SK-N-SH (cell line): ENCODE results near the gene OR6X1. TPM values are rescaled to one million over a fixed set of nuclear protein-coding genes. Genes with fewer than 3 reads are reported as not detected.

ENCODE experiments used
- CTCF ChIA-PET: fragments of 300-600, 350-600 bp; formaldehyde crosslinking; extraction: SDS; loops from one replicate; lab custom pipeline; 2021; lab: Yijun Ruan, JAX
- POLR2A ChIA-PET: fragments of 350-600 bp; sonication (Branson Sonifier 250); formaldehyde crosslinking; extraction: SDS; loops from one replicate; lab custom pipeline; 2020; ENCODE audit warnings: antibody characterized with exemption, inconsistent platforms; lab: Yijun Ruan, JAX
- DNase-seq: peaks from one replicate; pipeline ENCODE4 v3.0.0; 2012
- H2AFZ ChIP-seq: fragments of 200-600 bp; sonication (generic); 2 replicates; pipeline ENCODE4 v1.8.1; 2016; ENCODE audit warnings: antibody characterized with exemption, mild to moderate bottlenecking, low read depth
- H3F3A ChIP-seq: fragments of 200-600 bp; sonication (generic); replicated peaks from 2 replicates; pipeline ENCODE3; 2016; ENCODE audit warnings: antibody characterized with exemption, mild to moderate bottlenecking; ENCODE audit not compliant: insufficient read depth
- H3K27ac ChIP-seq, 2 experiments: fragments of 200-500 bp in 1 of 2; fragments of 200-600 bp in 1 of 2; sonication (Bioruptor generic) in 1 of 2; sonication (generic), shearing (Covaris generic) in 1 of 2; 2 replicates each; pipeline versions ENCODE4 v1.5.1 to v1.6.1; 2014 to 2016; ENCODE audit warnings: low read depth in 2 of 2, inconsistent platforms in 1 of 2, low read length in 1 of 2, mild to moderate bottlenecking in 1 of 2, mixed read lengths in 1 of 2
- H3K27me3 ChIP-seq: fragments of 200-600 bp; sonication (generic), shearing (Covaris generic); 2 replicates; pipeline ENCODE4 v1.6.1; 2016; ENCODE audit warnings: mixed run types; ENCODE audit not compliant: insufficient read depth
- H3K36me3 ChIP-seq, 2 experiments: fragments of 200-500 bp in 1 of 2; fragments of 200-600 bp in 1 of 2; sonication (Bioruptor generic) in 1 of 2; sonication (generic) in 1 of 2; replicated peaks in 1 of 2; 2 replicates each; pipeline versions ENCODE3 to v1.5.1; 2014 to 2016; ENCODE audit warnings: low read length in 1 of 2, mild to moderate bottlenecking in 1 of 2; ENCODE audit not compliant: insufficient read depth in 2 of 2, control insufficient read depth in 1 of 2
- H3K4me1 ChIP-seq, 2 experiments: fragments of 200-500 bp in 1 of 2; fragments of 200-600 bp in 1 of 2; sonication (Bioruptor generic) in 1 of 2; sonication (generic), shearing (Covaris generic) in 1 of 2; 2 replicates each; pipeline versions ENCODE4 v1.5.1 to v1.6.1; 2014 to 2016; ENCODE audit warnings: low read depth in 1 of 2, low read length in 1 of 2, mixed run types in 1 of 2; ENCODE audit not compliant: insufficient read depth in 2 of 2, control insufficient read depth in 1 of 2
- H3K4me2 ChIP-seq: fragments of 200-600 bp; sonication (generic), shearing (Covaris generic); 2 replicates; pipeline ENCODE4 v1.6.1; 2017; ENCODE audit warnings: mixed run types
- H3K4me3 ChIP-seq, 2 experiments: fragments of 200-500 bp in 1 of 2; fragments of 200-600 bp in 1 of 2; sonication (Bioruptor generic) in 1 of 2; sonication (generic), shearing (Covaris generic) in 1 of 2; 2 replicates each; pipeline versions ENCODE4 v1.5.1 to v1.8.1; 2014 to 2016; ENCODE audit warnings: low read depth in 2 of 2, inconsistent platforms in 1 of 2, low read length in 1 of 2, mild to moderate bottlenecking in 1 of 2, mixed read lengths in 1 of 2, moderate library complexity in 1 of 2
- H3K79me2 ChIP-seq: fragments of 200-600 bp; sonication (generic); 2 replicates; pipeline ENCODE4 v1.8.1; 2017; ENCODE audit warnings: mild to moderate bottlenecking; ENCODE audit not compliant: insufficient read depth
- H3K9ac ChIP-seq: fragments of 200-600 bp; sonication (generic); 2 replicates; pipeline ENCODE4 v1.6.1; 2017; ENCODE audit warnings: mixed run types
- H3K9me2 ChIP-seq: fragments of 200-600 bp; sonication (generic); 2 replicates; pipeline ENCODE4 v1.6.1; 2017; ENCODE audit warnings: mixed run types
- H3K9me3 ChIP-seq: fragments of 200-600 bp; sonication (generic); 2 replicates; pipeline ENCODE4 v1.6.1; 2017; ENCODE audit warnings: mixed run types, mild to moderate bottlenecking, moderate library complexity
- H4K20me1 ChIP-seq: fragments of 200-600 bp; sonication (generic); 2 replicates; pipeline ENCODE4 v1.6.1; 2017; ENCODE audit warnings: mild to moderate bottlenecking, mixed run types; ENCODE audit not compliant: insufficient read depth
- ELF1 ChIP-seq: IDR thresholded peaks from 2 replicates; pipeline ENCODE4 v1.4.0; 2012
- EZH2phosphoT487 ChIP-seq: fragments of 200-600 bp; sonication (generic); IDR thresholded peaks from 2 replicates; pipeline ENCODE4 v1.6.1; 2017; ENCODE audit warnings: low read depth, mixed run types, mild to moderate bottlenecking, antibody characterized with exemption, moderate library complexity, borderline replicate concordance
- FOXJ3 ChIP-seq: sonication (generic); formaldehyde crosslinking; IDR thresholded peaks from 2 replicates; pipeline ENCODE4 v1.5.1; 2020; ENCODE audit warnings: mild to moderate bottlenecking, missing genetic modification reagents
- FOXM1 ChIP-seq: IDR thresholded peaks from 2 replicates; pipeline ENCODE4 v1.4.0; 2012; ENCODE audit warnings: low read depth, mild to moderate bottlenecking
- GATA2 ChIP-seq: sonication (generic); formaldehyde crosslinking; IDR thresholded peaks from 2 replicates; pipeline ENCODE4 v1.5.0; 2020; ENCODE audit warnings: mild to moderate bottlenecking, missing genetic modification reagents
- IRF3 ChIP-seq: fragments of 150-350 bp; IDR thresholded peaks from 2 replicates; pipeline ENCODE4 v1.6.1; 2016; ENCODE audit warnings: mild to moderate bottlenecking, low read depth, low read length
- MAX ChIP-seq: IDR thresholded peaks from 2 replicates; pipeline ENCODE4 v1.4.0; 2012; ENCODE audit warnings: low read depth
- MEF2A ChIP-seq: IDR thresholded peaks from 2 replicates; pipeline ENCODE4 v1.4.0; 2012; ENCODE audit warnings: low read depth, borderline replicate concordance
- NFIC ChIP-seq: IDR thresholded peaks from 2 replicates; pipeline ENCODE4 v1.4.0; 2012; ENCODE audit warnings: borderline replicate concordance
- NRF1 ChIP-seq: IDR thresholded peaks from 2 replicates; pipeline ENCODE4 v1.6.1; 2012; ENCODE audit warnings: low read depth, mild to moderate bottlenecking, low read length
- PBX3 ChIP-seq: IDR thresholded peaks from 2 replicates; pipeline ENCODE4; 2012
- RAD21 ChIP-seq: IDR thresholded peaks from 2 replicates; pipeline ENCODE4 v1.6.1; 2012; ENCODE audit warnings: mild to moderate bottlenecking, low read length
- RFX5 ChIP-seq: IDR thresholded peaks from 2 replicates; pipeline ENCODE4 v1.6.1; 2012; ENCODE audit warnings: mild to moderate bottlenecking, improper control_type of control experiment, low read length
- SIN3A ChIP-seq: IDR thresholded peaks from 2 replicates; pipeline ENCODE4 v1.6.1; 2012; ENCODE audit warnings: low read depth, mild to moderate bottlenecking, low read length, moderate library complexity, borderline replicate concordance
- TAF1 ChIP-seq: IDR thresholded peaks from 2 replicates; pipeline ENCODE4 v1.6.1; 2012; ENCODE audit warnings: low read depth, mild to moderate bottlenecking, low read length, moderate library complexity, borderline replicate concordance
- USF1 ChIP-seq: IDR thresholded peaks from 2 replicates; pipeline ENCODE4 v1.4.0; 2012; ENCODE audit warnings: low read depth, borderline replicate concordance
- USF2 ChIP-seq: fragments of 150-350 bp; IDR thresholded peaks from 2 replicates; pipeline ENCODE4 v1.6.1; 2017; ENCODE audit warnings: antibody characterized with exemption, low read length, low read depth, borderline replicate concordance
- ZBTB33 ChIP-seq: IDR thresholded peaks from 2 replicates; pipeline ENCODE4 v1.4.0; 2012; ENCODE audit warnings: low read depth, borderline replicate concordance
- WGBS: methylation state at CpG from one replicate; pipeline ENCODE4 v1.1.6; 2017; ENCODE audit warnings: low lambda C conversion rate; 5-methylcytosine and 5-hydroxymethylcytosine counted together
- polyA plus RNA-seq, 3 experiments: library from polyadenylated mRNA; depleted of rRNA; stranded (reverse); fragments of >200 nt; gene quantifications; 2 replicates each; pipeline ENCODE4 v1.2.3, GENCODE V29; 2012

OR6X1 gene
- polyA plus RNA-seq, 1 of the 3 experiments (the other 2 are of a cell fraction): not detected

- Histone ChIP-seq H2AFZ (no peak overlapping the region), H3F3A (no peaks in the 10 kb centered on the region), H3K4me3 (no peak overlapping the region), H3K9me2 (no peaks in the 10 kb centered on the region), H3K4me1 (no peaks in the 10 kb centered on the region), H3K79me2 (no peaks in the 10 kb centered on the region), H3K4me2 (no peak overlapping the region), H3K9ac (no peak overlapping the region), H3K27ac (no peak overlapping the region), H4K20me1 (no peaks in the 10 kb centered on the region), H3K9me3 (no peaks in the 10 kb centered on the region), H3K27me3 (no peaks in the 10 kb centered on the region), H3K36me3 (no peaks in the 10 kb centered on the region)
- POLR2A ChIA-PET: no interaction called here
- CTCF ChIA-PET: no interaction called here
- DNase-seq: no peak
- WGBS: 6% methylated on average over 4 of the region's 4 CpGs
- no peak for TF ChIP-seq FOXM1
- no peak for TF ChIP-seq NRF1
- no peak for TF ChIP-seq SIN3A
- no peak for TF ChIP-seq IRF3
- TF ChIP-seq FOXJ3 (CRISPR knock-in tag): no peak
- no peak for TF ChIP-seq NFIC
- no peak for TF ChIP-seq EZH2phosphoT487
- no peak for TF ChIP-seq PBX3
These were observed 45.1 kb upstream of the OR6X1 start for GRCh38 chr11:123799438-123799837.

GRCh38 chr11:123798513-123799252 is 44.4 kb upstream of the OR6X1 start:
- no peaks in the 10 kb centered on the region for H3K9me3 ChIP-seq
- WGBS: 3% methylated on average over 5 of the region's 5 CpGs
- H4K20me1 ChIP-seq: no peaks in the 10 kb centered on the region
- no peak for DNase-seq
- H3K27ac ChIP-seq: no peak overlapping the region
- H2AFZ ChIP-seq: no peak overlapping the region
- CTCF ChIA-PET: no interaction called here
- H3K4me1 ChIP-seq: no peaks in the 10 kb centered on the region
- no peak overlapping the region for H3K4me2 ChIP-seq
- H3K79me2 ChIP-seq: no peaks in the 10 kb centered on the region
- no peaks in the 10 kb centered on the region for H3K27me3 ChIP-seq
- no peak overlapping the region for H3K4me3 ChIP-seq
- H3K9me2 ChIP-seq: no peaks in the 10 kb centered on the region
- TF ChIP-seq RFX5 (no peak), MAX (no peak), USF2 (no peak), FOXM1 (no peak), RAD21 (no peak), MEF2A (no peak), USF1 (no peak), NRF1 (no peak), TAF1 (no peak), ZBTB33 (no peak), ELF1 (no peak), GATA2 (CRISPR knock-in tag) (no peak)
- H3K36me3 ChIP-seq: no peaks in the 10 kb centered on the region
- no peaks in the 10 kb centered on the region for H3F3A ChIP-seq
- POLR2A ChIA-PET: no interaction called here
- H3K9ac ChIP-seq: no peak overlapping the region
